Heart right ventricle (tissue), 16 donors: Measurements from ENCODE around the gene CCNE1. TPM values are rescaled to one million over a fixed set of nuclear protein-coding genes. Genes with fewer than 3 reads are reported as not detected.

Experiments
- ATAC-seq, 8 donors: fragments of 200-7000 bp; cut with Tn5 transposase; one replicate each; pipeline ENCODE4 v1.9.1; 2020; ENCODE audit warnings: mild to moderate bottlenecking in 8 of 8, moderate library complexity in 8 of 8, moderate number of reproducible peaks in 1 of 8
- DNase-seq, 2 donors: peaks; one replicate each; pipeline ENCODE4 v3.0.0-alpha.2; 2020
- H3K27ac ChIP-seq, 10 donors: fragments of 200-600 bp; sonication (generic) in 2 of 10; one replicate each; pipeline versions ENCODE4 v1.5.0 to v1.8.0; 2020 to 2022; ENCODE audit warnings: mild to moderate bottlenecking in 3 of 10
- H3K27me3 ChIP-seq, 7 donors: fragments of 200-600 bp; one replicate each; pipeline ENCODE4 v1.8.0; 2021 to 2022; ENCODE audit warnings: mild to moderate bottlenecking in 2 of 7
- H3K36me3 ChIP-seq, 9 donors: fragments of 200-600 bp; sonication (generic) in 1 of 9; one replicate each; pipeline versions ENCODE4 v1.5.0 to v1.8.0; 2020 to 2022; ENCODE audit warnings: mild to moderate bottlenecking in 2 of 9
- H3K4me1 ChIP-seq, 9 donors: fragments of 200-600 bp; sonication (generic) in 1 of 9; one replicate each; pipeline versions ENCODE4 v1.5.0 to v1.8.0; 2020 to 2022; ENCODE audit warnings: mild to moderate bottlenecking in 4 of 9
- H3K4me3 ChIP-seq, 10 donors: fragments of 200-600 bp; sonication (generic) in 2 of 10; one replicate each; pipeline versions ENCODE4 v1.5.0 to v1.8.0; 2020 to 2022; ENCODE audit warnings: mild to moderate bottlenecking in 7 of 10, moderate library complexity in 2 of 10
- H3K9me3 ChIP-seq, 11 donors: fragments of 200-600 bp in 10 of 11; sonication (generic) in 2 of 11; one replicate each; pipeline versions ENCODE4 v1.5.0 to v1.8.0; 2013 to 2022; ENCODE audit warnings: mild to moderate bottlenecking in 2 of 11, control low read depth in 1 of 11, moderate library complexity in 1 of 11
- WGBS, 2 donors: extraction: QIAGEN DNeasy Blood & Tissue Kit; methylation state at CpG; one replicate each; pipeline ENCODE4 v1.1.7; 2013; ENCODE audit warnings: inconsistent platforms in 1 of 2; 5-methylcytosine and 5-hydroxymethylcytosine counted together
- intact Hi-C, 10 donors: fragments of 100-400 bp; cut with DNase I; formaldehyde crosslinking; loops; one replicate each; pipeline versions ENCODE4 v1.11.1 to v1.14.2; 2022
- polyA plus RNA-seq, 2 donors: library from polyadenylated mRNA; stranded (reverse); fragments of 200-250 nt; gene quantifications; one replicate each; pipeline ENCODE4 v1.2.3, GENCODE V29; 2013
- total RNA-seq, 10 donors: library from RNA; stranded (reverse); fragmentation: NEBNext Ultra II Directional in 3 of 10; extraction: Animal tissue kit (Norgen Biotek cat#: 25700) in 3 of 10; gene quantifications; one replicate each; pipeline versions ENCODE4 v1.2.1 to v1.2.4, GENCODE V29; 2021 to 2023
- TF ChIP-seq, protein P1 (sequence below), 9 donors: fragments of 200-600 bp; sonication (generic) in 2 of 9; IDR thresholded peaks; one replicate each; pipeline versions ENCODE4 v1.5.0 to v1.8.0; 2021 to 2022; ENCODE audit warnings: antibody characterized with exemption in 9 of 9, mild to moderate bottlenecking in 5 of 9, moderate library complexity in 1 of 9
- donor health status: Arrhythmogenic right ventricular cardiomyopathy.
- donor health status: ischemic (EF 13 %, LVEDD 7.1; RV severe dilation, severe dysfunction).
- donor health status: healthy with polysubstance abuse.
- donor health status: DM: no; HTN: yes; CAD: no.
- donor health status: DM: no; HTN: no; CAD: no.
- donor health status: ischemic (EF 25% LVEDD 6.9; RV normal size, moderate dysfunction).
- donor health status: ischemic (EF 25% LVEDD 5.7; RV mildly dilated, moderate dysfunction).
- donor health status: healthy.
- donor health status: DM: yes; HTN: yes; CAD: no.
- donor health status: Ischemic cardiomyopathy.
- donor health status: ischemic (EF 35%, LVEDD 5.7; RV mildly dilated, moderate dysfunction).
- donor health status: nonischemic (EF 11% LVEDD 7.7; RV severe dilation, severe dysfunction).
- donor health status: DM: yes; HTN: yes; CAD: no.
- donor health status: PGD.
- donor health status: ischemic (EF 29% LVEDD 5.4; RV normal size, mild dysfunction).
- donor health status: nonischemic (EF 23%, LVEDD 6.1; RV moderate dilation, normal function).

The CCNE1 gene
- total and polyA plus RNA-seq, 12 donors: 1.4 to 4.0 (median 2.4) TPM

DNA sequence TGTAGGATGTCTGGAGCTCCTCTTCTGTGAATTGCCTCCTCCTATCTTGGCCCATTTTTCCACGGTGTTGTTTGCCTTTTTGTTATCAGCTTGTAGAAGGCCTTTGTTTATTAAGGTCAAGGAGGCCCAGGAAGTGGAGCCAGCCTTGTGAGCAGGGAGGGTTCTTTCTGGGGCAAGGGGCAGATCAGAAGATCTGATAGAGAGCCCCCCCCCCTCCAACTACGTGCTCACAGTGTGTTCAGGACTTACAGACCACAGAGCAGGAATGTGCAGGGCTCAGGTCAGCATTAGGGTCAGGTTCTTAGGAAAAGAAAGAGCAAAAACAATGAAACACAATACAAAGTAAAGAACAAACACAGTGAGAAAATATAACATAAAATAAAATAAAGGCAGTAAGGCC, 59.4 kb downstream of the CCNE1 start:
- Histone ChIP-seq H3K27ac (no peak overlapping the region), H3K36me3 (no peaks in the 10 kb centered on the region), H3K27me3 (peaks cover 4 to 47% (median 31%) of the 10 kb centered on the region in 7 donors), H3K9me3 (peaks cover 0 to 22% (median 5%) of the 10 kb centered on the region in 11 donors), H3K4me1 (peaks cover 6 to 33% (median 14%) of the 10 kb centered on the region in 9 donors), H3K4me3 (no peak overlapping the region)
- TF ChIP-seq, protein P1, sequence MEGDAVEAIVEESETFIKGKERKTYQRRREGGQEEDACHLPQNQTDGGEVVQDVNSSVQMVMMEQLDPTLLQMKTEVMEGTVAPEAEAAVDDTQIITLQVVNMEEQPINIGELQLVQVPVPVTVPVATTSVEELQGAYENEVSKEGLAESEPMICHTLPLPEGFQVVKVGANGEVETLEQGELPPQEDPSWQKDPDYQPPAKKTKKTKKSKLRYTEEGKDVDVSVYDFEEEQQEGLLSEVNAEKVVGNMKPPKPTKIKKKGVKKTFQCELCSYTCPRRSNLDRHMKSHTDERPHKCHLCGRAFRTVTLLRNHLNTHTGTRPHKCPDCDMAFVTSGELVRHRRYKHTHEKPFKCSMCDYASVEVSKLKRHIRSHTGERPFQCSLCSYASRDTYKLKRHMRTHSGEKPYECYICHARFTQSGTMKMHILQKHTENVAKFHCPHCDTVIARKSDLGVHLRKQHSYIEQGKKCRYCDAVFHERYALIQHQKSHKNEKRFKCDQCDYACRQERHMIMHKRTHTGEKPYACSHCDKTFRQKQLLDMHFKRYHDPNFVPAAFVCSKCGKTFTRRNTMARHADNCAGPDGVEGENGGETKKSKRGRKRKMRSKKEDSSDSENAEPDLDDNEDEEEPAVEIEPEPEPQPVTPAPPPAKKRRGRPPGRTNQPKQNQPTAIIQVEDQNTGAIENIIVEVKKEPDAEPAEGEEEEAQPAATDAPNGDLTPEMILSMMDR (IDR thresholded peaks at IDR 0.05): no peak
- no peak for ATAC-seq
- no peak for DNase-seq
- 27 to 53% methylated on average over 2 of the region's 2 CpGs for WGBS, 2 donors
- intact Hi-C loops: loop anchor here in 8 of 10 donors (5.0 to 10.0 kb wide), 5 partner anchors 99 to 139 kb away; no protein-coding TSS in a partner anchor

DNA sequence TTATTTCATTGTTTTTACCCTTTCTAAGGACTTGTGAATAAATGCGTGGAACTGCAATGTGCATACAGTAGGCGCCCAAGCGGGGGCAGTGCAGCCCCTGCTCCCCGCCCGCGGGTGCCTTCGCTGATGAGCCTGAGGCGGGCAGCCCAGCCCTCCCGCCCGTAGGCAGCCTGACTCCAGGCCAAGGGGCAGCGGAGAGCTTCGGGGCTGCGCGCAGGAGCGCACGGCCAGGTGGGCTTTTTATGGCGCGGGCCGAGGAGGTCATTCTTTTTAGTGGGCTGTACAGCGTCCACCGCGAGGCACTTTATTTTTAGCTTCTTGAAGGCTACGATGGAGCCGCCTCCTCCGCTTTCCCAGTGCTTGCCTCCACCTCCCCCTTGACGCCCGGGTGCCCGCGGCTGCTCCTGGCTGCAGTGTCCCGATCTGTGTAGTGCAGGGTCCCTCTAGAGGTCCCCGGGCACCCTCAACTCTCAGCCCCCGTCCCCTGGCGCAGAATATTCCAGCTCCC, 60.5 kb downstream of the CCNE1 start:
- Histone ChIP-seq H3K4me3 (peak overlapping the region in 1 of 10 donors; percentile 11), H3K27me3 (peaks cover 4 to 41% (median 31%) of the 10 kb centered on the region in 7 donors), H3K36me3 (no peaks in the 10 kb centered on the region), H3K4me1 (peaks cover 6 to 33% (median 14%) of the 10 kb centered on the region in 9 donors), H3K27ac (no peak overlapping the region), H3K9me3 (peaks cover 0 to 13% (median 5%) of the 10 kb centered on the region in 11 donors)
- 8 to 9% methylated on average over 33 of the region's 33 CpGs for WGBS, 2 donors
- intact Hi-C loops: loop anchor here (2.0 to 10.0 kb wide), 8 partner anchors 100 to 141 kb away; no protein-coding TSS in a partner anchor
- peak in 1 of 8 donors; percentile 9 for ATAC-seq
- TF ChIP-seq, protein P1 (IDR thresholded peaks at IDR 0.05): peak in 5 of 9 donors; percentile 2 to 31 (median 12)
- no peak for DNase-seq

DNA sequence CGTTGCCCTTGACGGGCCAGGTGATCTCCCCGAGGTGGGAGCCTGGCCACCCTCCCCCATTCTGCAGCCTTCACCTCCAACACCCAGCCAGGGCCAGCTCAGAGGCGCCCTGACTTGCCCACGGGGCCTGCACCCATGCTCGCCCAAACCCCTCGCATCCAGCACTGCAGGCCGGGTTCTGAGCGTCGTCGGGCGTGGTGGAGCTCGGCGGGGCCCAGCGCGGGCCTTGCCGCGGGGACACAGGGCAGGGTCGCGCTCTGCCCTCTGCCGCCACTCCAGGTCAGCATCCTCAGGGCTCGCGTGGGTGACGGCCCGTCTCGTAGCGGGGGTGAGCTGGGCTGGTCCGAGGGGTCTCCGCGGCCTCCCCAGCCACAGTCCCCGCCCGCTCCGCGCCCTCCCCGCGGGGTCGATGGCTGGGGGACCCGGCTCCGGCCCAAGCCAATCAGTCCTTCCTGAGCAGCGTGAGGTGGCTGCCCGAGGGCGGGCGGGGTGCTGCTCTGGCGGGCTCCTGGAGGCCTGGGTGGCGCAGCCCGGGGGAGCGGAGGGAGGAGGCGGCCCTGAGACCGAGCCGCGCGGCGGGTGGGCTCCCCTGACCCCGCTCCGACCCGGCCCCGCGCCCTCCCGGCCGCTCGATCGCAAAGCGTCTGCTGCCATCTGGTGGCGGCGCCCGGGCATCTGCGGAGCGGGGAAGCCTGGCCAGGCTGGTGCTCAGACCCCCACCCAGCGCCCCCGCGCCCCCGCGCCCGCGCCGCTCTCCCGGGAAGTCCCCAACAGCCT, 61.4 kb downstream of the CCNE1 start:
- ATAC-seq (peak; percentile 73 to 87 (median 78)), DNase-seq (peak; percentile 32 to 60)
- no peak overlapping the region for H3K27ac ChIP-seq
- intact Hi-C loops: loop anchor here (1.0 to 10.0 kb wide), 9 partner anchors 101 to 143 kb away; no protein-coding TSS in a partner anchor
- H3K27me3 ChIP-seq: peaks cover 4 to 44% (median 33%) of the 10 kb centered on the region in 7 donors
- TF ChIP-seq, protein P1 (IDR thresholded peaks at IDR 0.05): peak; percentile 75 to 95 (median 87)
- peaks cover 0 to 4% (median under 1%) of the 10 kb centered on the region in 11 donors for H3K9me3 ChIP-seq
- peaks cover 6 to 33% (median 14%) of the 10 kb centered on the region in 9 donors for H3K4me1 ChIP-seq
- peak overlapping the region in 9 of 10 donors; percentile 39 to 57 (median 53) for H3K4me3 ChIP-seq
- no peaks in the 10 kb centered on the region for H3K36me3 ChIP-seq
- 1 to 3% methylated on average over 64 to 76 of the region's 77 CpGs for WGBS, 2 donors

Other genes with a start within 250 kb of the CCNE1 start
- 10 to 100 TPM; 46.6 to 61.2 (median 51.7) TPM for gene POP4, start 205.7 kb upstream of the CCNE1 start, total RNA-seq
- 100 to 1,000 TPM in 1 of 2 donors, 10 to 100 TPM in 1; 49.4 to 108 TPM for gene POP4, start 205.7 kb upstream of the CCNE1 start, polyA plus RNA-seq
- gene PLEKHF1, start 146.5 kb upstream of the CCNE1 start, total RNA-seq: 10 to 100 TPM in 9 of 10 donors, 1 to 10 TPM in 1; 7.0 to 38.8 (median 16.5) TPM
- 10 to 100 TPM; 38.8 to 47.9 TPM for gene PLEKHF1, start 146.5 kb upstream of the CCNE1 start, polyA plus RNA-seq
- 10 to 100 TPM; 30.3 to 83.3 (median 40.0) TPM for gene C19orf12, start 96.7 kb upstream of the CCNE1 start, total RNA-seq
- gene C19orf12, start 96.7 kb upstream of the CCNE1 start, polyA plus RNA-seq: 10 to 100 TPM; 26.7 to 34.8 TPM
- gene URI1, start 130.2 kb downstream of the CCNE1 start, total RNA-seq: 10 to 100 TPM; 39.6 to 47.7 (median 42.8) TPM
- gene URI1, start 130.2 kb downstream of the CCNE1 start, polyA plus RNA-seq: 10 to 100 TPM; 10.2 to 23.5 TPM